ENCODE data around the gene SOX10. TPM values are rescaled to one million over a fixed set of nuclear protein-coding genes. Genes with fewer than 3 reads are reported as not detected.

SOX10 gene
- total and polyA plus RNA-seq, 2 of the 13 experiments (the other 11 are each of a cell fraction or from before 2014, with no cell fraction given): not detected

DNA sequence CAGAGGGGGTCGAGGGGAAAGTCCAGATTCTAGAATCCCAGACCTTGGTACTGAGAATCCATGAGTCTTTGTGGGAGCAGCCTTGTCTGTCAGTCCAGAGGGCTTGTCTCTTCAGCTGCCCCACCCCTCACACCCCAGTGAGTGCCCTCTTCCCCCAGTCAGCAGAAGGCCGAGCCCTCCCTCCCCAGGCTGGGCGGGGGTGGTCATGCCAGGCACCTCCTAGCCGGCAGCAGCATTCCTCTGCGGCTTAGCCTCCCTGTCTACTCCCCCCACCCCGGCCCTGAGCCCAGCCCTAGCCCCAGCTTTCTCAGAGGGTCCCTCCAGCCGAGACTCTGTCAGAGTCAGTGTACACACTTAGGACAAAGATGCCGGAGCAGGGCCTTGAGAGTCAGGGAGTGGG lies 4.6 kb downstream of the SOX10 start:
- H3K4me2 ChIP-seq (ENCODE audit: low read depth, low read length): no peak overlapping the region
- intact Hi-C loops (cut with micrococcal nuclease; ENCODE audit: unreplicated experiment): no loop called here
- POLR2A ChIA-PET: no interaction called here
- TF ChIP-seq ZSCAN31 (CRISPR knock-in tag; IDR thresholded peaks at IDR 0.05; ENCODE audit: low read depth) (no peak), ZNF841 (CRISPR knock-in tag; IDR thresholded peaks at IDR 0.05; ENCODE audit: borderline replicate concordance) (no peak), NFRKB (IDR thresholded peaks at IDR 0.05) (no peak), FOXK2 (IDR thresholded peaks at IDR 0.05) (no peak), ZFP37 (CRISPR knock-in tag; IDR thresholded peaks at IDR 0.05; ENCODE audit: borderline replicate concordance) (no peak), CC2D1A (CRISPR knock-in tag; IDR thresholded peaks at IDR 0.05) (no peak), PHF5A (CRISPR knock-in tag; IDR thresholded peaks at IDR 0.05; ENCODE audit: low read depth, unreplicated experiment) (no peak), ZNF670 (CRISPR knock-in tag; IDR thresholded peaks at IDR 0.05; ENCODE audit: borderline replicate concordance) (no peak), ZNF333 (CRISPR knock-in tag; IDR thresholded peaks at IDR 0.05; ENCODE audit: borderline replicate concordance) (no peak), MAF1 (CRISPR knock-in tag; IDR thresholded peaks at IDR 0.05; ENCODE audit: borderline replicate concordance) (no peak), ISX (CRISPR knock-in tag; conservative IDR thresholded peaks at IDR 0.05) (no peak), ZNF788 (CRISPR knock-in tag; IDR thresholded peaks at IDR 0.05; ENCODE audit: borderline replicate concordance) (no peak), NR0B2 (CRISPR knock-in tag; IDR thresholded peaks at IDR 0.05) (no peak), MEIS2 (CRISPR knock-in tag; IDR thresholded peaks at IDR 0.05) (no peak), NPAS2 (CRISPR knock-in tag; IDR thresholded peaks at IDR 0.05; ENCODE audit: borderline replicate concordance) (no peak), CAMTA2 (CRISPR knock-in tag; IDR thresholded peaks at IDR 0.05; ENCODE audit: borderline replicate concordance) (no peak)
- TF ChIP-seq, protein P1, sequence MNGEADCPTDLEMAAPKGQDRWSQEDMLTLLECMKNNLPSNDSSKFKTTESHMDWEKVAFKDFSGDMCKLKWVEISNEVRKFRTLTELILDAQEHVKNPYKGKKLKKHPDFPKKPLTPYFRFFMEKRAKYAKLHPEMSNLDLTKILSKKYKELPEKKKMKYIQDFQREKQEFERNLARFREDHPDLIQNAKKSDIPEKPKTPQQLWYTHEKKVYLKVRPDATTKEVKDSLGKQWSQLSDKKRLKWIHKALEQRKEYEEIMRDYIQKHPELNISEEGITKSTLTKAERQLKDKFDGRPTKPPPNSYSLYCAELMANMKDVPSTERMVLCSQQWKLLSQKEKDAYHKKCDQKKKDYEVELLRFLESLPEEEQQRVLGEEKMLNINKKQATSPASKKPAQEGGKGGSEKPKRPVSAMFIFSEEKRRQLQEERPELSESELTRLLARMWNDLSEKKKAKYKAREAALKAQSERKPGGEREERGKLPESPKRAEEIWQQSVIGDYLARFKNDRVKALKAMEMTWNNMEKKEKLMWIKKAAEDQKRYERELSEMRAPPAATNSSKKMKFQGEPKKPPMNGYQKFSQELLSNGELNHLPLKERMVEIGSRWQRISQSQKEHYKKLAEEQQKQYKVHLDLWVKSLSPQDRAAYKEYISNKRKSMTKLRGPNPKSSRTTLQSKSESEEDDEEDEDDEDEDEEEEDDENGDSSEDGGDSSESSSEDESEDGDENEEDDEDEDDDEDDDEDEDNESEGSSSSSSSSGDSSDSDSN (CRISPR knock-in tag; IDR thresholded peaks at IDR 0.05): no peak
- TF ChIP-seq, protein P2, sequence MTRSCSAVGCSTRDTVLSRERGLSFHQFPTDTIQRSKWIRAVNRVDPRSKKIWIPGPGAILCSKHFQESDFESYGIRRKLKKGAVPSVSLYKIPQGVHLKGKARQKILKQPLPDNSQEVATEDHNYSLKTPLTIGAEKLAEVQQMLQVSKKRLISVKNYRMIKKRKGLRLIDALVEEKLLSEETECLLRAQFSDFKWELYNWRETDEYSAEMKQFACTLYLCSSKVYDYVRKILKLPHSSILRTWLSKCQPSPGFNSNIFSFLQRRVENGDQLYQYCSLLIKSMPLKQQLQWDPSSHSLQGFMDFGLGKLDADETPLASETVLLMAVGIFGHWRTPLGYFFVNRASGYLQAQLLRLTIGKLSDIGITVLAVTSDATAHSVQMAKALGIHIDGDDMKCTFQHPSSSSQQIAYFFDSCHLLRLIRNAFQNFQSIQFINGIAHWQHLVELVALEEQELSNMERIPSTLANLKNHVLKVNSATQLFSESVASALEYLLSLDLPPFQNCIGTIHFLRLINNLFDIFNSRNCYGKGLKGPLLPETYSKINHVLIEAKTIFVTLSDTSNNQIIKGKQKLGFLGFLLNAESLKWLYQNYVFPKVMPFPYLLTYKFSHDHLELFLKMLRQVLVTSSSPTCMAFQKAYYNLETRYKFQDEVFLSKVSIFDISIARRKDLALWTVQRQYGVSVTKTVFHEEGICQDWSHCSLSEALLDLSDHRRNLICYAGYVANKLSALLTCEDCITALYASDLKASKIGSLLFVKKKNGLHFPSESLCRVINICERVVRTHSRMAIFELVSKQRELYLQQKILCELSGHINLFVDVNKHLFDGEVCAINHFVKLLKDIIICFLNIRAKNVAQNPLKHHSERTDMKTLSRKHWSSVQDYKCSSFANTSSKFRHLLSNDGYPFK (CRISPR knock-in tag; IDR thresholded peaks at IDR 0.05; ENCODE audit: borderline replicate concordance): no peak
- TF ChIP-seq, protein P3, sequence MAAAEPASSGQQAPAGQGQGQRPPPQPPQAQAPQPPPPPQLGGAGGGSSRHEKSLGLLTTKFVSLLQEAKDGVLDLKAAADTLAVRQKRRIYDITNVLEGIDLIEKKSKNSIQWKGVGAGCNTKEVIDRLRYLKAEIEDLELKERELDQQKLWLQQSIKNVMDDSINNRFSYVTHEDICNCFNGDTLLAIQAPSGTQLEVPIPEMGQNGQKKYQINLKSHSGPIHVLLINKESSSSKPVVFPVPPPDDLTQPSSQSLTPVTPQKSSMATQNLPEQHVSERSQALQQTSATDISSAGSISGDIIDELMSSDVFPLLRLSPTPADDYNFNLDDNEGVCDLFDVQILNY (CRISPR knock-in tag; conservative IDR thresholded peaks at IDR 0.05): no peak

More for the DNA sequence above, 4.6 kb downstream of the SOX10 start:
- CTCF ChIA-PET (ENCODE audit: low intra/inter-chr PET ratio, low total read pairs): no interaction called here
- no peaks in the 10 kb centered on the region for H3K9me3 ChIP-seq (ENCODE audit: low read length)
- no peak overlapping the region for H3K4me3 ChIP-seq (replicated peaks in 1 of 3; ENCODE audit: insufficient read depth in 1 of 3, low read depth in 2 of 3, low read length in 3 of 3)
- no peaks in the 10 kb centered on the region for H3K36me3 ChIP-seq (replicated peaks in 1 of 2; ENCODE audit: control insufficient read depth in 1 of 2, insufficient read depth in 2 of 2, low read length in 2 of 2)
- FAIRE-seq (no peak), DNase-seq (ENCODE audit: low spot score) (no peak), ATAC-seq (no peak)
- no peak overlapping the region for H3K9ac ChIP-seq (ENCODE audit: insufficient read depth, low read depth, low read length)
- no peaks in the 10 kb centered on the region for H3K27me3 ChIP-seq (ENCODE audit: control insufficient read depth in 1 of 2, insufficient read depth in 2 of 2, low read length in 2 of 2)
- in situ Hi-C loops (cut with HindIII; ENCODE audit: extremely low pct_ligation_motif_present, low pct_unique_long_range_greater_than_20kb): no loop called here
- peaks cover 39% of the 10 kb centered on the region for H3K4me1 ChIP-seq (ENCODE audit: insufficient read depth, low read length)
- H3K79me2 ChIP-seq (ENCODE audit: insufficient read depth, low read length): no peaks in the 10 kb centered on the region
- no peak overlapping the region for H3K27ac ChIP-seq (ENCODE audit: extremely low read length, insufficient read depth, low read length)
- WGBS (ENCODE audit: low lambda C conversion rate): 81% methylated on average over 6 of the region's 8 CpGs
- BruUV-seq (replicated peaks): no TSS peak
- no peak overlapping the region for H2AFZ ChIP-seq (ENCODE audit: low read length)
- H4K20me1 ChIP-seq (ENCODE audit: insufficient read depth, low read length): no peaks in the 10 kb centered on the region

Data from HepG2 (cell line).